A549 (cell line): Measurements from ENCODE around the gene NDUFA8. TPM values are rescaled to one million over a fixed set of nuclear protein-coding genes. Genes with fewer than 3 reads are reported as not detected.

Experiments used
- ATAC-seq, 2 experiments: fragments of 200-7000 bp in 1 of 2; fragments of >200 bp in 1 of 2; cut with Nextera tagmentation in 1 of 2; cut with Tn5 transposase in 1 of 2; 3 replicates each; pipeline versions ENCODE4 v1.8.0 to v1.9.1; 2018 to 2020; ENCODE audit warnings: mild to moderate bottlenecking in 1 of 2, moderate library complexity in 1 of 2
- CTCF ChIA-PET: fragments of 300-600 bp; sonication (Branson Sonifier 250); formaldehyde crosslinking; extraction: SDS; loops from one replicate; lab custom pipeline; 2021; ENCODE audit warnings: antibody characterized with exemption, inconsistent platforms; lab: Yijun Ruan, JAX
- POLR2A ChIA-PET: fragments of 350-600 bp; formaldehyde crosslinking; extraction: SDS; loops from one replicate; lab custom pipeline; 2021; ENCODE audit warnings: antibody characterized with exemption, inconsistent platforms; lab: Yijun Ruan, JAX
- DNase-seq, 2 experiments: peaks; one replicate each; pipeline versions ENCODE4 v3.0.0 to v3.0.0-alpha.2; 2011 to 2016; ENCODE audit warnings: low read depth in 1 of 2, low spot score in 1 of 2
- FAIRE-seq: peaks from 2 replicates; lab custom pipeline; 2011; peaks lifted over from hg19 to GRCh38; lab: Jason Lieb, UNC
- H3K27ac ChIP-seq, 2 experiments: fragments of >200 bp; sonication (Bioruptor Twin); formaldehyde crosslinking; 3 replicates each; pipeline ENCODE4 v1.5.1; 2016 to 2017
- H3K4me1 ChIP-seq: fragments of >200 bp; sonication (Bioruptor Twin); formaldehyde crosslinking; 3 replicates; pipeline ENCODE4 v1.6.1; 2016
- H3K4me2 ChIP-seq: fragments of >200 bp; sonication (Bioruptor Twin); formaldehyde crosslinking; 3 replicates; pipeline ENCODE4 v1.6.1; 2016
- H3K4me3 ChIP-seq: fragments of >200 bp; sonication (Bioruptor Twin); formaldehyde crosslinking; 3 replicates; pipeline ENCODE4 v1.5.1; 2016
- H3K9me3 ChIP-seq: fragments of >200 bp; sonication (Bioruptor Twin); formaldehyde crosslinking; 3 replicates; pipeline ENCODE4 v1.6.1; 2016
- BHLHE40 ChIP-seq: IDR thresholded peaks from 2 replicates; pipeline ENCODE4 v1.6.1; 2012; ENCODE audit warnings: low read depth, low read length, inconsistent platforms
- CBX2 ChIP-seq: fragments of 200-600 bp; sonication (generic); IDR thresholded peaks from 2 replicates; pipeline ENCODE4 v1.6.1; 2016; ENCODE audit warnings: low read depth, mild to moderate bottlenecking, borderline replicate concordance
- CBX8 ChIP-seq: fragments of 200-600 bp; sonication (generic); IDR thresholded peaks from 2 replicates; pipeline ENCODE4 v1.6.1; 2016
- EHMT2 ChIP-seq: fragments of 200-600 bp; sonication (generic); IDR thresholded peaks from 2 replicates; pipeline ENCODE4 v1.6.1; 2016; ENCODE audit warnings: antibody characterized with exemption, low read depth, mild to moderate bottlenecking, moderate library complexity
- EP300 ChIP-seq, 2 experiments: fragments of >200 bp; sonication (Bioruptor Twin); formaldehyde crosslinking; IDR thresholded peaks; 2 replicates in 1 of 2; 3 replicates in 1 of 2; pipeline ENCODE4 v1.6.1; 2016 to 2017
- ESRRA ChIP-seq: fragments of 150-350 bp; IDR thresholded peaks from 2 replicates; pipeline ENCODE4 v1.6.1; 2014; ENCODE audit warnings: mild to moderate bottlenecking, low read length, borderline replicate concordance
- FOSL2 ChIP-seq, 2 experiments: fragments of 450-650 bp in 1 of 2; fragments of >200 bp in 1 of 2; sonication (Bioruptor Twin) in 1 of 2; formaldehyde crosslinking; IDR thresholded peaks; 2 replicates each; pipeline versions ENCODE4 v1.5.0 to v1.6.1; 2016 to 2020; ENCODE audit warnings: mild to moderate bottlenecking in 1 of 2, moderate library complexity in 1 of 2
- FOXS1 ChIP-seq: fragments of 250-450 bp; sonication (Bioruptor Pico); IDR thresholded peaks from 2 replicates; pipeline ENCODE4 v1.5.0; 2020; ENCODE audit warnings: mild to moderate bottlenecking, moderate library complexity
- GATA3 ChIP-seq: IDR thresholded peaks from 2 replicates; pipeline ENCODE4 v1.6.1; 2012; ENCODE audit warnings: borderline replicate concordance
- HES2 ChIP-seq: fragments of >200 bp; sonication (Bioruptor Twin); formaldehyde crosslinking; IDR thresholded peaks from 2 replicates; pipeline ENCODE4 v1.6.1; 2016
- HOXB13 ChIP-seq: fragments of 250-450 bp; sonication (Bioruptor Pico); IDR thresholded peaks from 2 replicates; pipeline ENCODE4 v1.5.0; 2020; ENCODE audit warnings: low read depth, mild to moderate bottlenecking, moderate library complexity
- JUN ChIP-seq, 2 experiments: fragments of >200 bp; sonication (Bioruptor Twin); formaldehyde crosslinking; IDR thresholded peaks; 2 replicates in 1 of 2; 3 replicates in 1 of 2; pipeline ENCODE4 v1.6.1; 2016 to 2017
- KDM5A ChIP-seq: fragments of 200-600 bp; sonication (generic); IDR thresholded peaks from 2 replicates; pipeline ENCODE4 v1.6.1; 2016; ENCODE audit warnings: antibody characterized with exemption, mild to moderate bottlenecking
- MAX ChIP-seq: IDR thresholded peaks from 2 replicates; pipeline ENCODE4 v1.6.1; 2012
- MAZ ChIP-seq: fragments of 150-350 bp; IDR thresholded peaks from 2 replicates; pipeline ENCODE4 v1.6.1; 2014; ENCODE audit warnings: antibody characterized with exemption, low read depth, low read length, borderline replicate concordance
- MYC ChIP-seq: IDR thresholded peaks from 2 replicates; pipeline ENCODE4 v1.6.1; 2012; ENCODE audit warnings: mild to moderate bottlenecking, inconsistent platforms, low read length, improper control_type of control experiment, borderline replicate concordance
- NPAS2 ChIP-seq: fragments of 250-450 bp; sonication (Bioruptor Pico); IDR thresholded peaks from 2 replicates; pipeline ENCODE4 v1.8.0; 2022; ENCODE audit warnings: mild to moderate bottlenecking, moderate library complexity, borderline replicate concordance
- NR3C1 ChIP-seq: fragments of >200 bp; sonication (Bioruptor Twin); formaldehyde crosslinking; IDR thresholded peaks from 3 replicates; pipeline ENCODE4 v1.6.1; 2017
- PHF8 ChIP-seq: fragments of 200-600 bp; sonication (generic); IDR thresholded peaks from 2 replicates; pipeline ENCODE4 v1.6.1; 2016; ENCODE audit warnings: low read depth, mild to moderate bottlenecking, antibody characterized with exemption, moderate library complexity, borderline replicate concordance
- RARB ChIP-seq: fragments of 250-450 bp; sonication (Bioruptor Pico); IDR thresholded peaks from 2 replicates; pipeline ENCODE4 v1.8.0; 2021; ENCODE audit warnings: mild to moderate bottlenecking, moderate library complexity
- RFX5 ChIP-seq: fragments of 450-650 bp; IDR thresholded peaks from 2 replicates; pipeline ENCODE4 v1.7.1; 2014; ENCODE audit warnings: antibody characterized with exemption, mild to moderate bottlenecking, moderate library complexity
- RNF2 ChIP-seq: fragments of 200-600 bp; sonication (generic); IDR thresholded peaks from 2 replicates; pipeline ENCODE4 v1.6.1; 2016; ENCODE audit warnings: low read depth, mild to moderate bottlenecking, antibody characterized with exemption, moderate library complexity, borderline replicate concordance
- ZC3H11A ChIP-seq: fragments of 450-650 bp; IDR thresholded peaks from 2 replicates; pipeline ENCODE4 v1.6.1; 2014; ENCODE audit warnings: antibody characterized with exemption, mild to moderate bottlenecking
- ZSCAN20 ChIP-seq: fragments of 250-450 bp; sonication (Bioruptor Pico); IDR thresholded peaks from 2 replicates; pipeline ENCODE4 v1.8.0; 2022; ENCODE audit warnings: mild to moderate bottlenecking, moderate library complexity
- WGBS: methylation state at CpG from one replicate; pipeline ENCODE4 v1.1.6; 2017; ENCODE audit errors: missing lambda C conversion rate; 5-methylcytosine and 5-hydroxymethylcytosine counted together
- polyA plus RNA-seq, 4 experiments: library from polyadenylated mRNA; depleted of rRNA in 3 of 4; stranded (reverse); fragments of >200 nt; fragmentation: RNase III in 1 of 4; extraction: RNeasy Plus Mini Kit Qiagen cat#74134 plus additional on column Dnase treatment in 1 of 4; gene quantifications; 2 replicates in 3 of 4; 3 replicates in 1 of 4; pipeline ENCODE4 v1.2.3, GENCODE V29; 2011 to 2017
- TF ChIP-seq, protein P1 (sequence below): fragments of >200 bp; sonication (Bioruptor Twin); formaldehyde crosslinking; IDR thresholded peaks from 3 replicates; pipeline ENCODE4 v1.5.1; 2016
- TF ChIP-seq, protein P2 (sequence below): fragments of 250-450 bp; sonication (Bioruptor Pico); IDR thresholded peaks from 2 replicates; pipeline ENCODE4 v1.5.0; 2020; ENCODE audit warnings: low read depth, mild to moderate bottlenecking, moderate library complexity
- TF ChIP-seq, protein P3 (sequence below): IDR thresholded peaks from 2 replicates; pipeline ENCODE4 v1.6.1; 2012; ENCODE audit warnings: low read depth, borderline replicate concordance

NDUFA8 gene
- polyA plus RNA-seq, 2 of the 4 experiments (the other 2 are of a cell fraction): 120 to 145 TPM

GRCh38 chr9:122179690-122180074, 20.1 kb upstream of the NDUFA8 start (continued):
- TF ChIP-seq KDM5A: no peak
- no peak for TF ChIP-seq EP300 (IDR thresholded peaks at IDR 0.05)
- no peak for TF ChIP-seq ZSCAN20 (CRISPR knock-in tag)

DNA sequence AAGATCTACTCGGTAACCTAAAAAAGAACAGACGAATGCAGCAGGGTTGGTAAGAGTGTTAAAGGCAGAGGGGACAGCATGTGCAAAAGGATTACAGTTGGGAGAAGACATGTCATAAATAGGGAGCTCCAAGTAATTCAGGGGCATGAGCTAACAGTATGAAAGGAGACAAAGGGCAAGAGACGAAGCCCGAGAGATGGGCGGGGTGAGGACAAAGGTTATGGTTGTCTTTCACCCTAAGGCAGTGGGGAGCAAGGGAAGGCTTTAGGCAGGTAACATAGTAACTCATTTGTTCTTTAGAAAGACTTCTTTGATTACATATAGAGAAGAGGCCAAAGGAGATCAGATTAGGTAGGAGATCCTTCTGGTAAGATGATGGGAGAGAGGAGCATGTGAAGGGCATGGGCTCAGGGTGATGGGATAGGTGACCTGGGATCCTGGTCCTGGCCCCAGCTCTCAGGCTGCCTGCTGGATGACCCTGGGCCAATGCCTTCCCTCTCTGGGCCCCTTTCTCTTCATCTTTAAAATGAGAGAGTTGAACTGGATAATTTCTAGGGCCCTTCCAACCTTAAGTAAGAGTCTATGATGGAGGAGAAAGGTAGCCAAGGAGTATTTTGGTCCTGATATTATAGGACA, 19.6 kb upstream of the NDUFA8 start:
- Histone ChIP-seq H3K27ac (no peak overlapping the region), H3K9me3 (no peaks in the 10 kb centered on the region), H3K4me2 (no peak overlapping the region), H3K4me1 (peaks cover 8% of the 10 kb centered on the region), H3K4me3 (no peak overlapping the region)
- no peak for FAIRE-seq
- WGBS: 61% methylated on average over 5 of the region's 5 CpGs
- POLR2A ChIA-PET: no interaction called here
- CTCF ChIA-PET: interaction anchor here (1.1 kb wide), 1 partner anchor 42 kb away, joined by 3 read pairs; no protein-coding TSS in a partner anchor
- no peak for ATAC-seq
- DNase-seq: no peak
- no peak for TF ChIP-seq BHLHE40
- no peak for TF ChIP-seq JUN (IDR thresholded peaks at IDR 0.05)
- no peak for TF ChIP-seq ESRRA
- TF ChIP-seq CBX2: no peak
- TF ChIP-seq RFX5: no peak
- TF ChIP-seq MYC: no peak
- TF ChIP-seq NPAS2: no peak
- TF ChIP-seq CBX8: no peak
- no peak for TF ChIP-seq RARB (CRISPR knock-in tag)
- TF ChIP-seq, protein P1, sequence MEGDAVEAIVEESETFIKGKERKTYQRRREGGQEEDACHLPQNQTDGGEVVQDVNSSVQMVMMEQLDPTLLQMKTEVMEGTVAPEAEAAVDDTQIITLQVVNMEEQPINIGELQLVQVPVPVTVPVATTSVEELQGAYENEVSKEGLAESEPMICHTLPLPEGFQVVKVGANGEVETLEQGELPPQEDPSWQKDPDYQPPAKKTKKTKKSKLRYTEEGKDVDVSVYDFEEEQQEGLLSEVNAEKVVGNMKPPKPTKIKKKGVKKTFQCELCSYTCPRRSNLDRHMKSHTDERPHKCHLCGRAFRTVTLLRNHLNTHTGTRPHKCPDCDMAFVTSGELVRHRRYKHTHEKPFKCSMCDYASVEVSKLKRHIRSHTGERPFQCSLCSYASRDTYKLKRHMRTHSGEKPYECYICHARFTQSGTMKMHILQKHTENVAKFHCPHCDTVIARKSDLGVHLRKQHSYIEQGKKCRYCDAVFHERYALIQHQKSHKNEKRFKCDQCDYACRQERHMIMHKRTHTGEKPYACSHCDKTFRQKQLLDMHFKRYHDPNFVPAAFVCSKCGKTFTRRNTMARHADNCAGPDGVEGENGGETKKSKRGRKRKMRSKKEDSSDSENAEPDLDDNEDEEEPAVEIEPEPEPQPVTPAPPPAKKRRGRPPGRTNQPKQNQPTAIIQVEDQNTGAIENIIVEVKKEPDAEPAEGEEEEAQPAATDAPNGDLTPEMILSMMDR: no peak
- TF ChIP-seq MAZ: no peak
- TF ChIP-seq ZSCAN20 (CRISPR knock-in tag): no peak
- TF ChIP-seq HOXB13 (CRISPR knock-in tag): no peak
- no peak for TF ChIP-seq PHF8

DNA sequence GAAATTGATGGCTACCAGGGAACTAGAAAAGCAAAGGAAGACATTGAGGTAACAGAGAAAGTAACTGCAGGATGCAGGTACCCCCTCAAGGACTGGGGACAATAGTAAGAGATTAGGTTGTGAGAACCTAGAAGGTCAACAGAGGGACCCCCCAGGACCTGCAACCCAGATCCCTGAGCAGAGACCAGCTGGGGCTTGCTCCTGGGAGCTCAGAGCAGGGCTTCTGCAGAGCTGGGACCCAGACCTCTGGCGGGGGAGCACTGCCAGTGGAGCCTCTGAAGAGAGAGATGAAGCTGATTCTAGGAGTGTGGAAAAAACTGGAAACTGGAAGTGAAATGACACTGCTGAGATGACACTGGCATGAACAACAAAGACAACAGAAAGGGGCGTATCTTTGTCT, 17.3 kb upstream of the NDUFA8 start:
- no peak for ATAC-seq
- no peak for FAIRE-seq
- no peak for DNase-seq
- TF ChIP-seq KDM5A (no peak), HES2 (no peak), RFX5 (no peak), MYC (no peak), NPAS2 (no peak), GATA3 (no peak), RNF2 (no peak), EP300 (IDR thresholded peaks at IDR 0.05) (no peak), NR3C1 (no peak), FOXS1 (CRISPR knock-in tag) (no peak), MAX (no peak), ZC3H11A (no peak), PHF8 (no peak), CBX2 (no peak), EHMT2 (no peak), FOSL2 (IDR thresholded peaks at IDR 0.05) (no peak), FOSL2 (CRISPR knock-in tag; IDR thresholded peaks at IDR 0.05) (no peak)
- TF ChIP-seq, protein P1: no peak
- TF ChIP-seq, protein P2, sequence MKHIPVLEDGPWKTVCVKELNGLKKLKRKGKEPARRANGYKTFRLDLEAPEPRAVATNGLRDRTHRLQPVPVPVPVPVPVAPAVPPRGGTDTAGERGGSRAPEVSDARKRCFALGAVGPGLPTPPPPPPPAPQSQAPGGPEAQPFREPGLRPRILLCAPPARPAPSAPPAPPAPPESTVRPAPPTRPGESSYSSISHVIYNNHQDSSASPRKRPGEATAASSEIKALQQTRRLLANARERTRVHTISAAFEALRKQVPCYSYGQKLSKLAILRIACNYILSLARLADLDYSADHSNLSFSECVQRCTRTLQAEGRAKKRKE (CRISPR knock-in tag): no peak
- TF ChIP-seq, protein P3, sequence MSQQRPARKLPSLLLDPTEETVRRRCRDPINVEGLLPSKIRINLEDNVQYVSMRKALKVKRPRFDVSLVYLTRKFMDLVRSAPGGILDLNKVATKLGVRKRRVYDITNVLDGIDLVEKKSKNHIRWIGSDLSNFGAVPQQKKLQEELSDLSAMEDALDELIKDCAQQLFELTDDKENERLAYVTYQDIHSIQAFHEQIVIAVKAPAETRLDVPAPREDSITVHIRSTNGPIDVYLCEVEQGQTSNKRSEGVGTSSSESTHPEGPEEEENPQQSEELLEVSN: no peak
- H3K27ac ChIP-seq: no peak overlapping the region
- 40% methylated on average over 2 of the region's 2 CpGs for WGBS
- peaks cover 8% of the 10 kb centered on the region for H3K4me1 ChIP-seq
- H3K4me2 ChIP-seq: no peak overlapping the region
- ChIA-PET POLR2A (no interaction called here), CTCF (interaction anchor here (0.8 to 1.2 kb wide), 4 partner anchors 9 to 174 kb away, joined by 3 to 4 read pairs (median 4); no protein-coding TSS in a partner anchor)
- H3K4me3 ChIP-seq: no peak overlapping the region
- no peaks in the 10 kb centered on the region for H3K9me3 ChIP-seq
